Omental fat pad (tissue), 4 donors: ENCODE measurements around the gene TRIML1. TPM values are rescaled to one million over a fixed set of nuclear protein-coding genes. Genes with fewer than 3 reads are reported as not detected.

Experiments used
- ATAC-seq: fragments of 150-250 bp; one replicate; pipeline ENCODE4 v1.9.1; 2016; ENCODE audit warnings: mild to moderate bottlenecking, moderate library complexity; ENCODE audit not compliant: low FRiP score
- DNase-seq: peaks from one replicate; pipeline ENCODE4 v3.0.0-alpha.2; 2019; ENCODE audit warnings: low spot score
- CTCF ChIP-seq, 3 donors: fragments of 450-650 bp; IDR thresholded peaks; one replicate each; pipeline ENCODE4 v1.5.1; 2016 to 2017; ENCODE audit warnings: antibody characterized with exemption in 3 of 3, mild to moderate bottlenecking in 3 of 3, moderate library complexity in 2 of 3
- total RNA-seq, 4 donors: library from RNA; depleted of rRNA; stranded (reverse); fragments of >200 nt; gene quantifications; one replicate each; pipeline ENCODE4 v1.1.0, GENCODE V29; 2016

Gene TRIML1, protein sequence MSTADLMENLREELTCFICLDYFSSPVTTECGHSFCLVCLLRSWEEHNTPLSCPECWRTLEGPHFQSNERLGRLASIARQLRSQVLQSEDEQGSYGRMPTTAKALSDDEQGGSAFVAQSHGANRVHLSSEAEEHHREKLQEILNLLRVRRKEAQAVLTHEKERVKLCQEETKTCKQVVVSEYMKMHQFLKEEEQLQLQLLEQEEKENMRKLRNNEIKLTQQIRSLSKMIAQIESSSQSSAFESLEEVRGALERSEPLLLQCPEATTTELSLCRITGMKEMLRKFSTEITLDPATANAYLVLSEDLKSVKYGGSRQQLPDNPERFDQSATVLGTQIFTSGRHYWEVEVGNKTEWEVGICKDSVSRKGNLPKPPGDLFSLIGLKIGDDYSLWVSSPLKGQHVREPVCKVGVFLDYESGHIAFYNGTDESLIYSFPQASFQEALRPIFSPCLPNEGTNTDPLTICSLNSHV
- not detected for total RNA-seq

DNA sequence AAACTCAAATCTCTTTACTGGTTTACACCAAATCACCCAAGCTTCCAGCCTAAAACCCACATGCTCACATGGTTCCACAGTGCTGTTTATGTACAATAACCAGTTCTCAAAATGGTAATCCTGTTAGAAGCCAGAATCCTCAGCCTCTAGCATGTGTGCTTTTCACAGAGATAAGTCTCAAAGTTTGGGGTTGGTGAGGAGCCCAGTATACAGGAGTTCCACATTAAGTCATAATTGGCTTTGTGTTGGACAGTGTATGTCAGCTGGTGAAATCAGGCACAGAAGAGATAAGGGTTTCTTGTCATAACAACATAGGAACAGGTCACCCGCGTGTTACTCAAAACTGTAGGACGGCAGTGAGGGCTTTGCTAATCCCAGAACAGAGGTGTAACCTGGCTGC, at the start of gene TRIML1:
Gene TRIML1 (plus strand): TSS at position 301 of the 400 bp plus-strand sequence. CDS start 118 bp downstream, outside the sequence.
- no peak for TF ChIP-seq CTCF (IDR thresholded peaks at IDR 0.05)
- DNase-seq, result no peak
- ATAC-seq, result no peak

GRCh38 chr4:188092824-188093223, 46.4 kb upstream of the TRIML1 start:
- no peak for DNase-seq
- no peak for TF ChIP-seq CTCF (IDR thresholded peaks at IDR 0.05)
- no peak for ATAC-seq

GRCh38 chr4:188106454-188106853, 32.8 kb upstream of the TRIML1 start:
- ATAC-seq (no peak), DNase-seq (no peak)
- no peak for TF ChIP-seq CTCF (IDR thresholded peaks at IDR 0.05)

DNA sequence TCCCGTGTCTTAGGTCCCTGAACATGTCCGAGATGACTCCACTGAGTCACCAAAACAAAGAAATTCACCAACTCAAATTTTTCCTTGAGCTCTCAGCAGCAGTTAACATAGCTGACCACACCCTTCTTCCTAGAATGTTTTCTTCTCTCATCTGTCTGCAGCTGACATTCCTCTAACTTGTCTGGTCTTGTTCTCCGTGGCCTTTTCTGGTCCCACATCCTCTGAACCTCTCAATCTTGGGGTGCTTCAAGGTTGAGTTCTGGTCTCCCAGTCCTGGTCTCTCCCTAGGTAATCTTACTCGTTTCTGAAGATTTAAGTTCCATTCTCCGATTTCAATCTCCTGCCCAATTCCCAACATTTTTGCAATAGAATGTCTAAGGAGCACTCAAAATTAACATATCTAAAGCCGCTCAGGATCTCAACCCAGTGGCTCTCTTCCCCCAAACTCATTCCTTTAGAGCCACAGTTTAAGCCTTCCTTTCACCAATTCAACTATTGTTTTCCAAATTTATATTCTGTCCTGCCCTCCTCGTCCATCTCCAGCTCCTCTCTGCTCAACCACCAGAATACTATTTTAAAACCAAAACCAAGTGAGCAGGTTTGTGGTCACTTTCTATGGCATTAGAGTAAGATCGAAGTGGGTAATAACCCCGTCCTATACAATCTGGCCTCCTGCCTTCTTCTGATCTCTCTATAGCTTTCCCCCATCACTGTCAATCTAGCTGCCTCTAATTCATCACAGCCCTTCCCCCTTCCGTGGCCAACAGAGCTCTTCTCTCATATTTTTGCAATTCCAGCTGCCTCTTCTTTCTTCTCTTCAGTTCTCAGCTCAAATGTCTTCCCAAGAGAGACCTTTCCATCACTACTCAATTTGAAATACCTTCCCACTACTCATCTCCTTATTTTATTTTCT, 31.1 kb upstream of the TRIML1 start:
- TF ChIP-seq CTCF (IDR thresholded peaks at IDR 0.05), result no peak
- no peak for ATAC-seq
- no peak for DNase-seq

DNA sequence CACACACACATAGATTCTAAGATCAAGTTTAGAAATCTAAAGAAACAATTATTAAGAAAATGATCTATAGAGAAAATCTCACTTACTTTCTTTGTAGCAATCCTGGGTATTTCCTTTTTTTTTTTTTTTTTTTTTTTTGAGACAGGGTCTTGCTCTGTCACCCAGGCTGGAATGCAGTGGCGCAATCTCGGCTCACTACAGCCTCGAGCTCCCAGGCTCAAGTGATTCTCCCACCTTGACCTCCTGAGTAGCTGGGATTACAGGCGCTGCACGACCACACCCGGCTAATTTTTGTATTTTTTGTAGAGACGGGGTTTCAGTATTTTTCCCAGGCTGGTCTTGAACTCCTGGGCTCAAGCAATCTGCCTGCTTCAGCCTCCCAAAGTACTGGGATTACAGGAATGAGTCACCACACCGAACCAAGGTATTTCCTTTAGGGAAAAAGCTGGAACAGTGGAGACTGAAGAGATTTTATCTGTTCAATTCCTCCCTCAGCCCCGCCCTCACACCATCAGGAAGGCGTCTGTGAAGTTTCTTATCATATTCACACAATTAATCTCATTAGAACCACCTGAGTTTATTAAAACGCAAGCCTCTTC, 30.0 kb upstream of the TRIML1 start, which contains the start of gene TRIML2:
Gene TRIML2 (minus strand): TSS at position 447 of the 599 bp plus-strand sequence. CDS start 4,235 bp downstream, outside the sequence.
- DNase-seq, result no peak
- no peak for TF ChIP-seq CTCF (IDR thresholded peaks at IDR 0.05)

DNA sequence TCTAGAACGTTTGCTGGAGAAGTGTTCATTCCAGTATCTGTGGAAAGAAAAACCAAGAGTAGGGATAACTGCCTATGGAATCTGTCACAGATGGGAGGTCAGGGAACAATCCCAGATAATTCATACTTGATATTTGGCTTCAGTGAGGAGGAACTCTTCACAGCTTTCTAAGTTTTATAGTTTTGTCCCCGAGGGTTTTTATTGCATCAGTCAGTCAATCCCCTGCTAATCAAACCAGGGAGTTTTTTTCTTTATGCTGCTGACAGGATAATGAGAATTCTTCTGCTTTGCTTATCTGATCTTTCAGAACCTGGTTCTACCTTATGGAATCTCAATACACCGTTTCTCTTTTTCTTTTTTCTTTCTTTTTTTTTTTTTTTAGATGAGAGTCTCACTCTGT, 29.2 kb upstream of the TRIML1 start:
- no peak for DNase-seq
- no peak for ATAC-seq
- no peak for TF ChIP-seq CTCF (IDR thresholded peaks at IDR 0.05)

More for the DNA sequence above, 30.0 kb upstream of the TRIML1 start, which contains the start of gene TRIML2:
- no peak for ATAC-seq
